Ramos (cell line): ENCODE data around the gene MOV10L1.
"Not testable (repeated sequence)": the region's sequence is repeated elsewhere in the genome, so short reads cannot be mapped to it uniquely, and the experiment has no call there.

Source experiments
- in situ Hi-C: fragments of 300-500 bp; cut with MboI; formaldehyde crosslinking; loops from one replicate; pipeline ENCODE4 v1.14.3; 2022; ENCODE audit warnings: low sequenced_read_pairs; ENCODE audit not compliant: unreplicated experiment

The MOV10L1 gene

GRCh38 chr22:50129121-50129736 lies 39.4 kb downstream of the MOV10L1 start:
- in situ Hi-C loops = no loop called here

GRCh38 chr22:50131894-50132293 lies 42.1 kb downstream of the MOV10L1 start:
- in situ Hi-C loops = no loop called here

GRCh38 chr22:50134481-50134880 lies 44.7 kb downstream of the MOV10L1 start:
- in situ Hi-C loops = no loop called here

GRCh38 chr22:50136581-50137015 lies 46.8 kb downstream of the MOV10L1 start:
- in situ Hi-C loops = no loop called here

DNA sequence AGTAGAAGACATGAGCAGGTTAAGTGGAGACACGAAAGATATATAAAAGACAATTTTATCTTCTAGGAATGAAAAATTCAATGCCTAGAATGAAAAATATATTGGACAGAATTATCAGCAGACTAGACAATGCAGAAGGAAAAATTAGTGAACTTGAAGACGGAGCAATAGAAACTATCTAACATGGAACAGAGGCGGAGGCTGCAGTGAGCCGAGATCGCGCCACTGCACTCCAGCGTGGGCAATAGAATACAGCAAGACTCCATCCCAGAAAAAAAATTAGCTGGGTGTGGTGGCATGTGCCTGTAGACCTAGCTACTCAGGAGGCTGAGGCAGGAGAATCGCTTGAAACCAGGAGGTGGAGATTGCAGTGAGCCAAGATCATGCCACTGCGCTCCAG lies 47.5 kb downstream of the MOV10L1 start:
- in situ Hi-C loops = not testable (repeated sequence)

- in situ Hi-C loops = no loop called here
These were observed 48.2 kb downstream of the MOV10L1 start for GRCh38 chr22:50138041-50138440.

- in situ Hi-C loops = no loop called here
These were observed 49.2 kb downstream of the MOV10L1 start for GRCh38 chr22:50138988-50139387.

- in situ Hi-C loops = no loop called here
These were observed 50.1 kb downstream of the MOV10L1 start for GRCh38 chr22:50139843-50140415.

DNA sequence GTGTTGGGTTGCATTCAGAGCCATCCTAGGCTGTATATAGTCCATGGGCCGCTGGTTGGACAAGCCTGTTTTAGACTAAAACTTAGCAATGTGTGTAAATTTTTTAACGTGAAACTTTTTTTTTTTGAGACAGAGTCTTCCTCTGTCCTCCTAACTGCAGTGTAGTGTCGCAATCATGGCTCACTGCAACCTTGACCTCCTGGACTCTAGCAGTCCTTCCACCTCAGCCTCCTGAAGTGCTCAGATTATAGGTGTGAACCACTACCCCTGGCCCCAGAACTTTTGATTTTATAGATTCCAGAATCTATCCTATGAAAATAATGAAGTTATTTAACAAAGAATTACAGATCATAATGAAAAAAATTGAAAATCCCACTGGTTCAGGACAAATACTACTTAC lies 50.8 kb downstream of the MOV10L1 start:
- in situ Hi-C loops = no loop called here

GRCh38 chr22:50141462-50141861 lies 51.7 kb downstream of the MOV10L1 start:
- in situ Hi-C loops = no loop called here

GRCh38 chr22:50141891-50142363 lies 52.1 kb downstream of the MOV10L1 start:
- in situ Hi-C loops = no loop called here

- in situ Hi-C loops = no loop called here
These were observed 53.3 kb downstream of the MOV10L1 start for GRCh38 chr22:50143096-50143495.

DNA sequence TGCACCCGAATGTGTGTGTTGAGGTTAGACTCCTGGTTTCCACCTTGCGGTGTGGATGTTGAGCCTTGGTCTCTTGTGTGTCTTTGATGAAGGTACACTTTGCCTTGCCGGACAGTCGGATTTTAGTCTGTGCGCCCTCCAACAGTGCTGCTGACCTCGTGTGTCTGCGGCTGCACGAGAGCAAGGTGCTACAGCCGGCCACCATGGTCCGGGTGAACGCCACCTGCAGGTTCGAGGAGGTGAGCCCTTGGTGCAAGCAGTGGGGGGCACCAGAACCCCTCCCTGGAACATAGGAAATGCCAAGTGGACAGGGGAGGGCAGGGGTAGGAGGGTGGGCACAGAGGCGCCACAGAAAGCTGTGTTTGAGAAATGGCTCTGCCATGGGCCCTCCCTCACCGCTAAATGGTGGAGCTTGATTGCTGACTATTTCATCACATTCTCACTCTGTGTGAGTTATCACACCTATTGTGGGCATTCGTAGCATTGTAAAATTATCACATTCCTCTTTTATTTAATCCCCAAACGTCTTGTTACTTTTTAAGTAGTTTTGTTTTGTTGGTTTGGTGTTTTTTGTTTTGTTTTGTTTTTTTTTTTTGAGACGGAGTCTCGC lies 54.3 kb downstream of the MOV10L1 start:
- in situ Hi-C loops = no loop called here

GRCh38 chr22:50145721-50146438 lies 56.1 kb downstream of the MOV10L1 start:
- in situ Hi-C loops = loop anchor here (5.0 kb wide), 1 partner anchor 66 kb away; no protein-coding TSS in a partner anchor

- in situ Hi-C loops = loop anchor here (5.0 kb wide), 1 partner anchor 66 kb away; no protein-coding TSS in a partner anchor
These were observed 56.8 kb downstream of the MOV10L1 start for GRCh38 chr22:50146439-50147238.

DNA sequence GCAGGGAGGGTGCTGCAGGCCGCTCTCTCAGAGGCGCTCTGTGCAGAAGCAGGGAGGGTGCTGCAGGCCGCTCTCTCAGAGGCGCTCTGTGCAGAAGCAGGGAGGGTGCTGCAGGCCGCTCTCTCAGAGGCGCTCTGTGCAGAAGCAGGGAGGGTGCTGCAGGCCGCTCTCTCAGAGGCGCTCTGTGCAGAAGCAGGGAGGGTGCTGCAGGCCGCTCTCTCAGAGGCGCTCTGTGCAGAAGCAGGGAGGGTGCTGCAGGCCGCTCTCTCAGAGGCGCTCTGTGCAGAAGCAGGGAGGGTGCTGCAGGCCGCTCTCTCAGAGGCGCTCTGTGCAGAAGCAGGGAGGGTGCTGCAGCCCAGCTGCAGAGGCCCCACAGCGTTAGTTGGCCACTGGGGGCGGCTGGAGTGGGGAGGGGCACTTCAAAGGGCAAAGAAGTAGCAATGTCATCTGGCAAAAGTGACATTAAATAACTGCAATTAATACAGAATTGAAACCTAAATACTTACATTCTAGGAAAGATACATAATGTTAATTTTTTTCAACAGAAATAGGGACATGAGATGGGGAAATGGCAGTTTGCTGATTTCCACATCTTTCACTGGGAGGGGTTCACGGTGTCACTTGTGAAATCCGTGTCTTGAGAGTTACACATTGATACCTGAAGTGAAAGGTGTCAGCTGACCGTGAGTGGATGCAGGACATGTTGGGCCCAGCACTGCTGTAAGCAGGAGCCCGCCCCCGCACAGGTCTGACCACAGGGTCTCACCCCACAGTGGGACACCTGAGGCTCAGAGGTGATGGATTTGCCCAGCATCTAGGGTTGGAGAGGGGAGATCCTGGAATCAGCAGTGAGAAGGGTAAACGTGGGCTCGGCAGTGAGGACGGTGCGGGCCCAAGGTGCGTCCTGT lies 57.7 kb downstream of the MOV10L1 start:
- in situ Hi-C loops = loop anchor here (5.0 kb wide), 1 partner anchor 65 kb away; no protein-coding TSS in a partner anchor

- in situ Hi-C loops = loop anchor here (5.0 kb wide), 1 partner anchor 64 kb away; no protein-coding TSS in a partner anchor
These were observed 58.3 kb downstream of the MOV10L1 start for GRCh38 chr22:50148166-50148500.

- in situ Hi-C loops = loop anchor here (5.0 kb wide), 1 partner anchor 63 kb away; no protein-coding TSS in a partner anchor
These were observed 59.4 kb downstream of the MOV10L1 start for GRCh38 chr22:50148991-50149721.
